SU-DHL-6 (cell line): Measurements from ENCODE around the gene MGAT1.

Experiments used
- H2AFZ ChIP-seq: fragments of 200-600 bp; sonication (generic); 2 replicates; pipeline ENCODE4 v1.6.1; 2014; ENCODE audit warnings: low read depth, mild to moderate bottlenecking, moderate library complexity, mixed read lengths, antibody characterized with exemption, low read length; ENCODE audit not compliant: severe bottlenecking
- H3F3A ChIP-seq: fragments of 200-600 bp; shearing (Covaris generic); 2 replicates; pipeline ENCODE4 v1.6.0; 2016; ENCODE audit warnings: antibody characterized with exemption, mild to moderate bottlenecking; ENCODE audit not compliant: insufficient read depth
- H3K27ac ChIP-seq: fragments of 200-600 bp; sonication (generic); 2 replicates; pipeline ENCODE4 v1.5.1; 2016; ENCODE audit warnings: low read depth, mild to moderate bottlenecking, low read length, moderate library complexity, mixed read lengths
- H3K27me3 ChIP-seq: fragments of 200-600 bp; sonication (generic), shearing (Covaris generic); 2 replicates; pipeline ENCODE4 v1.6.0; 2014; ENCODE audit warnings: mild to moderate bottlenecking, low read length
- H3K36me3 ChIP-seq: fragments of 200-600 bp; sonication (generic); 2 replicates; pipeline ENCODE4 v1.6.1; 2014; ENCODE audit warnings: mild to moderate bottlenecking, low read length, mixed read lengths
- H3K4me2 ChIP-seq: fragments of 300-600, 200-600 bp; shearing (Covaris generic), sonication (generic); 2 replicates; pipeline ENCODE4 v1.6.0; 2014; ENCODE audit warnings: low read length, low read depth, mild to moderate bottlenecking; ENCODE audit not compliant: poor library complexity, severe bottlenecking
- H3K4me3 ChIP-seq: fragments of 200-600 bp; sonication (generic); 2 replicates; pipeline ENCODE4 v1.5.1; 2014; ENCODE audit warnings: antibody characterized with exemption, low read length, mild to moderate bottlenecking, mixed read lengths; ENCODE audit not compliant: insufficient read depth, poor library complexity, severe bottlenecking
- H3K79me2 ChIP-seq: fragments of 200-600 bp; sonication (generic); 2 replicates; pipeline ENCODE4 v1.6.1; 2014; ENCODE audit warnings: mild to moderate bottlenecking, low read length, moderate library complexity; ENCODE audit not compliant: insufficient read depth
- H3K9ac ChIP-seq: fragments of 200-600 bp; sonication (generic); 2 replicates; pipeline ENCODE4 v1.7.0; 2014; ENCODE audit warnings: mild to moderate bottlenecking, low read length
- H3K9me2 ChIP-seq: fragments of 200-600 bp; sonication (generic); replicated peaks from 2 replicates; pipeline ENCODE4 v1.6.1; 2014; ENCODE audit warnings: low read length; ENCODE audit not compliant: insufficient read depth
- H3K9me3 ChIP-seq: fragments of 200-600 bp; sonication (generic); 2 replicates; pipeline ENCODE4 v1.6.1; 2014; ENCODE audit warnings: low read length, mixed read lengths; ENCODE audit not compliant: insufficient read depth
- H4K20me1 ChIP-seq: fragments of 200-600 bp; sonication (generic); 2 replicates; pipeline ENCODE4 v1.6.1; 2014; ENCODE audit warnings: low read depth, mild to moderate bottlenecking, antibody characterized with exemption, low read length, moderate library complexity, mixed read lengths
- EZH2phosphoT487 ChIP-seq: fragments of 200-600 bp; sonication (generic), shearing (Covaris generic); conservative IDR thresholded peaks from 2 replicates; pipeline ENCODE4 v1.6.1; 2018; ENCODE audit warnings: mild to moderate bottlenecking, antibody characterized with exemption, low read length, moderate library complexity, mixed read lengths
- TF ChIP-seq, protein P1 (sequence below): fragments of 200-600 bp; sonication (generic); IDR thresholded peaks from one replicate; pipeline ENCODE4 v1.5.1; 2017; ENCODE audit warnings: antibody characterized with exemption, mild to moderate bottlenecking, low read length, moderate library complexity; ENCODE audit not compliant: insufficient read depth, poor library complexity, severe bottlenecking

MGAT1 gene

DNA sequence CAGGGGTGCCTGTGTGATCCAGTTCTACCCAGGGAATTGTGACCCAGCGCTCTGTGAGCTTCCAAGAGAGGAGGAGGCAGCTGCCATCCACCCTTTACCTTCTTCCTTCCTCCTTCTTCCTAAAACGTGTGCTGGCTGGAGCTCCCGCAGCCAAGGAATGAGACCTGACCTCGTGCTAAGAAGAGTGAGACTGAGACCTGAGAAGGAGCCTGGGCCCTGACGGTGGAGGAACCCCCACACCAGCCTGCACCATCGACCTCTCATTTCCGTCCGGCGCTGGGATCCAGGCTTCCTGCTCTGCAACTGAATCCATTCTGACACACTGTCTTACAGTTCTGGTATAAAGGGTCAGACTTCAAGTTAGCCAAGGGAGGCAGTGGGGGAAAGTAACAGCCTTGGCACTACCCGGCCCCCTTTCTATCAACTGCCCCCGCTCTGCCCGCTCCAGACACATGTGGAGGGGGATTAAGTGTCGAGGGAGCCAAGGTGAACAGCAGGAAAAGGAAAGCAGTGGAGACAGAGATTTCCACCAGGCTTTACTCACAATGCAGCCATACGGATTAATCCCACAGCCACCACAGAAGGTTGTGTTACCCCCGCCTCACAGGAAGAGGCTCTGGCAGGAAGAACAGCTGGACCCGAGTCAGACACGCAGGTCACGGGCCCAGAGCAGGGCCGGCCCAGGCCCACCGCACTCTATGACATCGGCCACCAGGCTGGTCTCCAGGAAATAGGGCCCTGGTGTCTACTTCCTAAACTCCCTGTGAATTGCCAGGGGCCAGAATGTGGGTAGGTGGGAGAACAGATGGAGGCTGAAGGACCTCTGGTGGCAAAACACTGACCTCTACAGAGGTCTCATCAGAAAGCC is 15.8 kb downstream of the MGAT1 start:
- Histone ChIP-seq H3K79me2 (no peaks in the 10 kb centered on the region), H3K9me2 (no peaks in the 10 kb centered on the region), H2AFZ (no peak overlapping the region), H3K9ac (no peak overlapping the region), H3K4me3 (no peak overlapping the region), H3K27me3 (no peaks in the 10 kb centered on the region), H3K27ac (no peak overlapping the region), H3K4me2 (no peak overlapping the region), H3F3A (no peaks in the 10 kb centered on the region), H3K36me3 (no peaks in the 10 kb centered on the region), H3K9me3 (no peaks in the 10 kb centered on the region), H4K20me1 (no peaks in the 10 kb centered on the region)
- no peak for TF ChIP-seq EZH2phosphoT487
- TF ChIP-seq, protein P1, sequence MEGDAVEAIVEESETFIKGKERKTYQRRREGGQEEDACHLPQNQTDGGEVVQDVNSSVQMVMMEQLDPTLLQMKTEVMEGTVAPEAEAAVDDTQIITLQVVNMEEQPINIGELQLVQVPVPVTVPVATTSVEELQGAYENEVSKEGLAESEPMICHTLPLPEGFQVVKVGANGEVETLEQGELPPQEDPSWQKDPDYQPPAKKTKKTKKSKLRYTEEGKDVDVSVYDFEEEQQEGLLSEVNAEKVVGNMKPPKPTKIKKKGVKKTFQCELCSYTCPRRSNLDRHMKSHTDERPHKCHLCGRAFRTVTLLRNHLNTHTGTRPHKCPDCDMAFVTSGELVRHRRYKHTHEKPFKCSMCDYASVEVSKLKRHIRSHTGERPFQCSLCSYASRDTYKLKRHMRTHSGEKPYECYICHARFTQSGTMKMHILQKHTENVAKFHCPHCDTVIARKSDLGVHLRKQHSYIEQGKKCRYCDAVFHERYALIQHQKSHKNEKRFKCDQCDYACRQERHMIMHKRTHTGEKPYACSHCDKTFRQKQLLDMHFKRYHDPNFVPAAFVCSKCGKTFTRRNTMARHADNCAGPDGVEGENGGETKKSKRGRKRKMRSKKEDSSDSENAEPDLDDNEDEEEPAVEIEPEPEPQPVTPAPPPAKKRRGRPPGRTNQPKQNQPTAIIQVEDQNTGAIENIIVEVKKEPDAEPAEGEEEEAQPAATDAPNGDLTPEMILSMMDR, result no peak

DNA sequence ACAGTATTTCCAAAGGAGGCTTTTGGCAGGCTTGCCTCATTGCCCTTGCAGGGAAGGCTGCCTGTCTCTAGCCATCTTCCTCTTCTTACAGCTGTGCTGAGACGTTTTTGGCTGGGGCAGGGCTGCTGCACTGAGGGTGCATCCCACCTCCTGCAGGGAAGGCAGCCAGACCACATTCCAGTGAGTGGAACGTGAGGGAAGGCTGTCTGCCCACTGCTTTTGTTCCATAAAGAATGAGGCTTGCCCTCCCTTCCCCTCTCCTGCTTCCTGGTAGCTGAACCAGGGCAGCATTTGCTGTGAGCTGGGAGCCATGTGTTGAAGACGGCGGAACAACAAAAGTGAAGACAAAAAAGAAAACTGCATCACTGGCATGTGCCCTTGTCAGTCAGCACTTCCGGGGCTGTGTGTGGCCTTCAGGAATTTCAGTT is 16.8 kb downstream of the MGAT1 start:
- Histone ChIP-seq H3K4me3 (no peak overlapping the region), H3K4me2 (no peak overlapping the region), H3K9me3 (no peaks in the 10 kb centered on the region), H3K9me2 (no peaks in the 10 kb centered on the region), H3K79me2 (no peaks in the 10 kb centered on the region), H3F3A (no peaks in the 10 kb centered on the region), H3K27me3 (no peaks in the 10 kb centered on the region), H3K9ac (no peak overlapping the region), H4K20me1 (no peaks in the 10 kb centered on the region), H2AFZ (no peak overlapping the region), H3K27ac (no peak overlapping the region), H3K36me3 (no peaks in the 10 kb centered on the region)
- TF ChIP-seq, protein P1, result no peak
- TF ChIP-seq EZH2phosphoT487, result no peak

DNA sequence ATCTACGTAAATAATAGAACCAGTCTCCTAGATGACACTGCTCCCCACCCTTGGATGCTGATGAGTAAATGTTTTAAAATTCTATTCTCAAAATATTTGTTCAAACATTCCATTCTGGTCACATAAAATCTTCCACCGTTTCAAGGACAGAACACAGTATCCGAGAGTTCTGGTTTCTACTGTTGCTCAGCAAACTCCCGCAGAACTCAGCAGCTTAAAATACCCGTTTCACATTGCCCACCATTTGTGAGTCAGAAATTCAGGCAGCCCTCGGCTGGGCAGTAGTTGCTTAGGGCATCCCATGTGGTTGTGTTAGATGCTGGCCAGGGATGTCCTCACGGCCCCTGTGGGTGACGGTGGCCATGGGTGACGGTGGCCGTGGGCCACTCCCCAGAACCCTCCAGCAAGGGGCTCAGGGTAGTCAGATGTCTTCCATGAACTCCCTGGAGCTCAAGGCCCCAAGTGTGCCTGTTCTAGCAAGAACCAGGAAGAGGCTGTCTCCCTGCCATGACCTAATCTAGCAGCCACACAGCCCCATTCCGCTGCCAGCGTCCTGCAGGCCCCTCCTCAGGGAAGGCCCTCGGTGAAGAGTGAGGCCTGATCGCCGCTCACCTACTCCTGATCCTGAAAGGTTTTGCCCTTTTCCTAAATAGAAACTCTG is 17.4 kb downstream of the MGAT1 start:
- Histone ChIP-seq H3K4me2 (no peak overlapping the region), H3K9me3 (no peaks in the 10 kb centered on the region), H3K27ac (no peak overlapping the region), H4K20me1 (no peaks in the 10 kb centered on the region), H3K9me2 (no peaks in the 10 kb centered on the region), H3K79me2 (no peaks in the 10 kb centered on the region), H3K9ac (no peak overlapping the region), H3F3A (no peaks in the 10 kb centered on the region), H3K4me3 (no peak overlapping the region), H2AFZ (no peak overlapping the region), H3K27me3 (no peaks in the 10 kb centered on the region), H3K36me3 (no peaks in the 10 kb centered on the region)
- no peak for TF ChIP-seq EZH2phosphoT487
- TF ChIP-seq, protein P1, result no peak
